ENCODE measurements around the gene ERO1A.

- TF ChIP-seq, protein P1, sequence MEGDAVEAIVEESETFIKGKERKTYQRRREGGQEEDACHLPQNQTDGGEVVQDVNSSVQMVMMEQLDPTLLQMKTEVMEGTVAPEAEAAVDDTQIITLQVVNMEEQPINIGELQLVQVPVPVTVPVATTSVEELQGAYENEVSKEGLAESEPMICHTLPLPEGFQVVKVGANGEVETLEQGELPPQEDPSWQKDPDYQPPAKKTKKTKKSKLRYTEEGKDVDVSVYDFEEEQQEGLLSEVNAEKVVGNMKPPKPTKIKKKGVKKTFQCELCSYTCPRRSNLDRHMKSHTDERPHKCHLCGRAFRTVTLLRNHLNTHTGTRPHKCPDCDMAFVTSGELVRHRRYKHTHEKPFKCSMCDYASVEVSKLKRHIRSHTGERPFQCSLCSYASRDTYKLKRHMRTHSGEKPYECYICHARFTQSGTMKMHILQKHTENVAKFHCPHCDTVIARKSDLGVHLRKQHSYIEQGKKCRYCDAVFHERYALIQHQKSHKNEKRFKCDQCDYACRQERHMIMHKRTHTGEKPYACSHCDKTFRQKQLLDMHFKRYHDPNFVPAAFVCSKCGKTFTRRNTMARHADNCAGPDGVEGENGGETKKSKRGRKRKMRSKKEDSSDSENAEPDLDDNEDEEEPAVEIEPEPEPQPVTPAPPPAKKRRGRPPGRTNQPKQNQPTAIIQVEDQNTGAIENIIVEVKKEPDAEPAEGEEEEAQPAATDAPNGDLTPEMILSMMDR (IDR thresholded peaks at IDR 0.05): no peak
- no peak for TF ChIP-seq POLR2A (IDR thresholded peaks at IDR 0.05)
Measured at GRCh38 chr14:52711666-52712065, 16.3 kb upstream of the ERO1A start.

All from esophagus squamous epithelium (tissue), 4 donors.